ENCODE results near the gene POU2F1.

Gene POU2F1

DNA sequence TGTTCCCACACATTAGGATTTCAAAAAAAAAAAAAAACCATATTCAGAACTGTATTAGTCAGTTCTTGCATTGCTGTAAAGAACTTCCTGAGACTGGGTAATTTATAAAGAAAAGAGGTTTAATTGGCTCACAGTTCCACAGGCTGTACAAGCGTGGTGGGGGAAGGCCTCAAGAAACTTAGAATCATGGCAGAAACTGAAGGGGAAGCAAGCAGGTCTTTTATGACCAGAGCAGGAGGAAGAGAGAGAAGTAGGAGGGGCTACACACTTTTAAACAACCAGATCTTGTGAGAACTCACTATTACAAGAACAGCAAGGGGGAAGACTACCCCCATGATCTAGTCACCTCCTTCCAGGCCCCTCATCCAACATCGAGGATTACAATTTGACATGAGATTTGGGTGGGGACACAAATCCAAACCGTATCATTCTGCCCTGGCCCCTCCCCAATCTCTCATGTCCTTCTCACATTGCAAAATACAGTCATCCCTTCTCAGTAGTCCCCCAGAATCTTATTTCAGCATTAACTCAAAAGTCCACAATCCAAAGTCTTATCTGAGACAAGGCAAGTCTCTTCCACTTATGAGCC, 51.8 kb downstream of the POU2F1 start:
- DNase-seq = no peak

DNA sequence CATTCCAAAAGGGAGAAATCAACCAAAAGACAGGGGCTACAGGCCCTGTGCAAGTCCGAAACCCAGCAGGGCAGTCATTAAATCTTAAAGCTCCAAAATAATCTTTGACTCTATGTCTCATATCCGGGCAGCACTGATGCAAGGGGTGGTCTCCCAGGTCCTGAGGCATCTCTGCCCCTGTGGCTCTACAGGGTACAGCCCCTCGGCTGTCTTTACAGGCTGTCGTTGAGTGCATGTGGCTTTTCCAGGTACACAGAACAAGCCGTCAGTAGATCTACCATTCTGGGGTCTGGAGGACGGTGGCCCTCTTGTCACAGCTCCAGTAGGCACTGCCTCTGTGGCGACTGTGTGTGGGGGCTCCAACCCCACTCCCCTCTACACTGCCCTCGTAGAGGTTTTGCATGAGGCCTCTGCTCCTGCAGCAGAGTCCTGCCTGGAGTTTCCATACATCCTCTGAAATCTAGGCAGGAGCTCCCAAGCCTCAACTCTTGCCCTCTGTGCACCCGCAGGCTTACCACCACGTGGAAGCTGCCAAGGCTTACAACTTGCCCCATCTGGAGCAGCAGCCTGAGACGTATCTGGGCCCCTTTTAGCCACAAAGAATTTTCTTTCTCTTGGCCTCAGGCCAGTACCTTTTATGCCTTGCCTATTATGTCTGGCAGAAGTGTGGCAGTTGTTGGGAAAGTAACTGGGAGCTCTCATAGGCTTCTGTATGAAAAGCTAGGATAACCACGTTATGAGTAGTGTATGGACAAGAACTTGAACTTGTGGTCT, 52.5 kb downstream of the POU2F1 start:
- no peak for DNase-seq

DNA sequence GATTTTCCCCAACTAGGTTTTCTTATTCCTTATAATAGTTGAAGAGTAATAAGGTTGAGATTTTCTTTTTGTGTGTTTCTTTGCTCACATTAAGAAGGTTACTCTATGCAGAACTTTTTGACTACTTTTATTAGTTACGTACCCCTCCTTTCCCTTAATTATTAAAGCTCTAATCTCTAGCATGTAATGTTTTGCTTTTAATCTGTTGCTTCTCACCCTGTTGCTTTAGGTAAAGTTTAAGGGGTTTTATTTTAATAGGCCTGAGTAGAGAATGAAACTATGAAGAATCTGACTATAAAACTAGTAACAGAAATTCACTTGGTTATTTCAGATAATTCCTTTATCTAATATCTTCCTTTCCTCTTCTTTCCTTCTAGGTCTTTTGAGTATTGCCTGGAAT, 53.4 kb downstream of the POU2F1 start:
- no peak for DNase-seq

DNA sequence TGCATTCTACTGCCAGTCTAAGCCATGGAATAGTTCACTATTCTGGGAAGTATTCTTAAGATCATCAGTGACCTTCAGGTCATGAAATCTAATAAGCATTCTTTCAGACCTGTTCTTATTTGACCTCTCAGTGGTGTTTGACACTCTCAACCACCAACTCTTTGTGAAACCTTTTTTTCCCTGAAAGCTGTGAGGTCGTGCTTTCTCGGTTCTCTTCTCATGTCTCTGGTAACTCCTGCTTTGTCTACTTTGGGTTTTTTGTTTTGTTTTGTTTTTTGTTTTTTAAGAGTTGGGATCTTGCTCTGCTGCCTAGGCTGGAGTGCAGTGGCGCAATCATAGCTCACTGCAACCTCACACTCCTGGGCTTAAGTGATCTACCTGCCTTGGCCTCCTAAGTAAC, 56.3 kb downstream of the POU2F1 start:
- no peak for DNase-seq

DNA sequence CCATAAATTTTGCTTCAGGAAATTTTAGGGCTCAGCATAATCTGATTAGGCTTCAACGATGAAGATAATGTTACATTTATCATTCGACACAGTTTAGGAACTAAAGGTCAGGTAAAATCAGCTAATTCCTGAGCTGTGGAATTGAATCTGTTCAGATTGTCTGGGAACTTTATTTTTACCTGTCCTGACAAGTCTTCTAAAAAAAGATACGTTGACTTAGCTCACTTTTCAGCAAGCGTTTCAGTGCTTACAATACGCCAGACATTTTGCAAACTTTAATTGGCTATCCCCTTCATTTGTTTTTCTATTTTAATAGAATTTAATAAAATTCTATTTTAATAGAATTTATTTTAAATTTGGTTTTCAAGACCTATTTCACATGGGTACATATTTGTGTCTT, 57.8 kb downstream of the POU2F1 start:
- no peak for DNase-seq

DNA sequence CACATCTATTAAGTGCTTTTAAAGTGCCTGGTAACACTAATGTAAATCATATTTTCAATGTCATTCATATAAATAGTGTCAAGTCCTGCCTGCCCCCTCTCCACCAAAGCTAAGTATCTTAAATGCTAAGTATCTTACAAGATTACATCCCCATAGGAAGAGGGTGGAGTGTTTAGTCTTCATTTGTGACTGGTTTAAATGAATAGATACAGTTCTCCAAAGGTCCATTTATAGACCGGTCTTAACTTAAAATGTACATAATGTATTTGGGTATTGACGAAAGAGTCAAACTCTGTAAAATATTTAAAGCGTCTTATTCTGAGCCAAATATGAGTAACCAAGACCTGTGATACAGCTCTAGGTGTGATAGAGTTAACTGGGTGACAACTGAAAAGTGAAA, 60.2 kb downstream of the POU2F1 start:
- no peak for DNase-seq

DNA sequence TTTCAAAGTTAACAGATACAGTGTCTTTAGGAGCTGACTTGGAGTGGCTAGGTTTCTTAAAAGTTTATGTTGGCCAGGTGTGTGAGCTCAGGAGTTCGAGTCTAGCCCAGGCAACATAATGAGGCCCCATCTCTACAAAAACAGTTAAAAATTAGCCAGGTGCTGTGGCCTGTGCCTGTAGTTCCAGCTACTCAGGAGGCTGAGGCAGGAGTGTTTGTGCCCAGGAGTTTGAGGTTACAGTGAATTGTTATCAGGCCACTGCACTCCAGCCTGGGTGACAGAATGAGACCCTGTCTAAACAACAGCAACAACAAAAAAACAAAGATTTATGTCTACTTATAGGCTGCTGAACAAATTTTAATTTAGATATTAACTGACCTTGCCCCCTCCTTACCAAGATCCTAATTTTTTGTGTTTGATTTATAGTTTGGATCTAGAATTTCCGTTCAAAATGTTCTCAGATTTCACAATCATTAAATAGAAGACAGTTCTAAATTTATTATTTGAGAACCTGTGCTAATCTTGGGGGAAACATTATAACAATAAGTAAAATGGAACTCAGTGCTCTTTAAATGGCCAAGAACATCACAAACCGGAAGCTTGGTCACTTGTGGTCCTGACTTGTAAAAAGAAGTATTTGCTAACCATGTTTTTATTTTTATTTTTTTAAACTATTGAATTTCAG, 67.8 kb downstream of the POU2F1 start:
- no peak for DNase-seq

DNA sequence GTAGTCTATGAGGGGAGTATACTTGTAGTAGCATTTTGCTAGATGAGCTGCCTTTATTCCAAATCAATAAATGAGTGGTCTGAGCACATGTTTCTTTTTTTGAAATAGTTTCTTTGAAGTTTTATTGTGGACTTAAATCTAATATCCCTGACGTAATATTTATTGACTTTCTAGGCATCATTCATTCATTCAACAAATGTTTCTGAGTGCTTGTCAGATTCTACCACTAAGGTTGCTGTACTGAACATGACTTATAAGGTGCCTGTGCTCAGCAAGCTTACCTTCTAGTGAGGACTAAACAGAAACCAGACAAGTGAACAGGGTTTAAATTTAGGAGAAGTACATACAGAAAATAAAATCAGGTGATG, 68.4 kb downstream of the POU2F1 start:
- DNase-seq = no peak

DNA sequence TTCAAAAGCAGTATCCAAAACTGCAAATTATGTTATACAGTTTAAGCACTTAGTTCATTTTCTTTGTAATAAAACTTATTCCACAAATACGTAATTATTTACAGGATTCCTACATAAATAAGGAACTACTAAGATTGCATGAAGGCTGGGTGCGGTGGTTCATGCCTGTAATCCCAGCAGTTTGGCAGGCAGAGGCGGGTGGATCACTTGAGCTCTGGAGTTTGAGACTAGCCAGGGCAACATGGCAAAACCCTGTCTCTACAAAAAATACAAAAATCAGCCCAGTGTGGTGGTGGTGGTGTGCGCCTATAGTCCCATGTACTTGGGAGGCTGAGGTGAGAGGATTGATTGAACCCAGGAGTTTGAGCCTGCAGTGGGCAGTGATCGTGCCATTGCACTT, 69.3 kb downstream of the POU2F1 start:
- no peak for DNase-seq

DNA sequence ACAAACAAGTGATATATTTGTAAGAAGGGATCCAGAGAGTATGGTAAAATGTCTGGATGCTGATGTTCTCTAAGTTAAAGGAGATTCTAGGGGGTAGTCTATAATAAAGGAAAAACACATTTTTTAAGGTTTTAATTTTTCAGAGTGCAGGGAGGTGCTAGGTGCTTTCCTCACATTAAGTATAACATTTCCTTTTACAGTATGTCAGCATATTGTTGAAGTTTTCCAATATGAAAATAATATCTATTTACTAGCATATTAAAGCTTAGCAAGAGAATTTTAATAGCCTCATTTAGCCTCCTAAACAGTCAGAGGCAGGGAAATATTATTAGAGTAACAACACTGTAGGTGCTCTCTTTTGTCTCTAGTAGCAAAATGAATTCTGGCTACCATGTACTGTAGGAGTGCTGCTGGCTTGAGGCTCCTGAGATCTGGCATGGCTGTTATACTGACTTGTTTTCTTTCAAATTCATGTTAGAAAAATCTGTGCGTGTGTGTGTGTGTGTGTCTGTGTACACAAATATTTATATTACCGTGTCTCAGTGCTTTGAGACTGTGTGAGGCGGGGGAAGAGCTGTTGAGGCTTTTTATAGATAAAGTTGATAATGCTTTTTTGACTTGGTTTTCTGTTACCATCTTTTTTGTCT, 71.0 kb downstream of the POU2F1 start:
- peak in 1 of 14 donors; percentile 62 for DNase-seq

DNA sequence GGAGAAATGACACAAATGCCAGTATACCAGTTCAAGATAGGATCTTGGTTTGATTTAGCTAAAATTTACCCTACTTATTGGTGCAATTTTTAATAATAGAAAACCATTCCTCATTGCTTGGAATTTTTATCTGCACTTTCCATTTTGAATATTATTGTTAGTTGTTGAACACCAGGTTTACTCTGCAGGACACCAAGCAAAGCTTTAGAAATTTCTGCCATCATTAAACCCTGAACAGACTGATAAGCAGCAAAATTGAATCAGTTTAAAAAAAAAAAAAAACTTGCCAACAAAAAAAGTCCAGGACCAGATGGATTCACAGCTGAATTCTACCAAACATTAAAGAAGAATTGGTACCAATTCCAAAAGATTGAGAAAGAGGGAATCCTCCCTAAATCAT, 71.5 kb downstream of the POU2F1 start:
- DNase-seq = peak in 1 of 14 donors; percentile 62

DNA sequence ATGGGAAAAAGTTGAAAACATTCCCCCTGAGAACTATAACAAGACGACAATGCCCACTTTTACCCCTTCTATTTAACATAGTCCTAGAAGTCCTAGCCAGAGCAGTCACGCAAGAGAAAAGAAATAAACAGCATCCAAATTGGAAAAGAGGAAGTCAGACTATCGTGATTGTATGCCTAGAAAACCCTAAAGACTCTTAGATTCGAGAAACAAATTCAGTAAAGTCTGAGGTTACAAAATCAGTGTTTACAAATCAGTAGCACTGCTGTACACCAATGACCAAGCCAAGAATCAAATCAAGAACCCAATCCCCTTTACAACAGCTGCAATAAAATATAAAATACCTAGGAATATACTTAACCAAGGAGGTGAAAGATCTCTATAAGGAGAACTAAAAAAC, 72.4 kb downstream of the POU2F1 start:
- no peak for DNase-seq

DNA sequence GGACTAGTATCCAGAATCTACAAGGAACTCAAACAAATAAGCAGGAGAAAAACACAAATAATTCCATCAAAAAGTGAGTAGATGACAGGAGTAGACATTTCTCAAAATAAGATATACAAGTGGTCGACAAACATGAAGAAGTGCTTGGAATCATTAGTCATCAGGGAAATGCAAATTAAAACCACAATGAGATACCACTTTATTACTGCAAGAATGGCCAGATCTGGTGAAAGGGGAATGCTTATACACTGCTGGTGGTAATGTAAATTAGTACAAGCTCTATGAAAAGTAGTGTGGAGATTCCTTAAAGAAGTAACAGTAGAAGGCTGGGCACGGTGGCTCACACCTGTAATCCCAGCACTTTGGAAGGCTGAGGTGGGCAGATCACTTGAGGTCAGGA, 73.8 kb downstream of the POU2F1 start:
- no peak for DNase-seq

DNA sequence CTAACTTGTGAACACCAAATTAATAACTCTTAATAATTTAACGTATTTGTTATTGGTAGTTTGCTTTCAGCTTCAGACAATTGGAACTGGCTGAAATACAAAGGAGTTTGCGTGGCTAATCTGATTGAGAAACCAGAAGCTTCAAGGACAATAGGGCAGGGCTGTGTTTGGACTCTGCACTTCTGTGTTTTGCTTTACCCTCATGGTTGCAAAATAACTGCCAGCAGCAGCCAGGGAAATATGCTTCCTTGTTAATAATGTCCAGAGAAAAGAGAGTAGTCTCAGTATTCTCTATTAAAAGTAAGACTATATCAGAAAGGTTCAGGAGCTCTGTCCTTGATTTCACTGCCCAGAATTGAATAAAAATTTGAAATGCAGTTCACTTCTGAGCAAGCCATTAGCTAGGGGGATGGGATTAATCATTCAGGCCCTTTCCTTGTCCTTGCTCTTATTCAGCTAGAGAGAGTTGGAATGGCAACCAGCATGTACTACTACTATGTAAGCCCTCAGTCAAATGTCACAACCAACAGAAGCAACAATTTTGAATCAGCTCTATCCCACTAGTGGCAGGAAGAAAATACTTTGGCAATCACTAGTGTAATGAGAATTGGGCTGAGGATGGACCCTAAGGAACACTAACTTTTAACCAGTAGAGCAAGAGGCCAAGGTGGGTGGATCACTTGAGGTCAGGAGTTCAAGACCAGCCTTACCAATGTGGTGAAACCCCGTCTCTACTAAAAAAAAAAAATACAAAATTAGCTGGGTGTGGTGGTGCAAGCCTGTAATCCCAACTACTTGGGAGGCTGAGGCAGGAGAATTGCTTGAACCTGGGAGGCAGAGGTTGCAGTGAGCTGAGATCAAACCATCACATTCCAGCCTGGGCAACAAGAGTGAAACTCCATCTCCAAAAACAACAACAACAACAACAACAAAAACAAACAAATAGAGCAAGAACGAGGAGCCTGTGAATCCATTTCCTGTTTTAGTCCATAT, 76.8 kb downstream of the POU2F1 start:
- DNase-seq = no peak

DNA sequence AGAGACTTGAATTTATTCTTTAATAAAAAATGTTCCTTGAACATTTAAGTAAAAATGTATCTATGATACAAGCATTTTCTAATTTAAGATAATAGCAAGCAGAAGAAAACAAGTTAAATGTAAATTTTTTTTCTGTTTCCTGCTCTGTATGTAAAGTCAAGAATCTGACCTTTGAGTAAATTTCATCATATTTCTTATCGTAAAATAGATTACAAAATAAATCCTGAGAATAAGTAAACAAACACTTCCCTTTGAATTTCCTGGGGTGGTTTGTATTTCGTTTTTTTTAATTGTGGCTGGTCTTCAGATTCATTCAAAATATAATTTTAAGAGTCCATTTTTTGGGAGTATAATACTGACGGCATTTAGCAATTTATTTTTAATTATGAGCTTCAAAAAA, 77.6 kb downstream of the POU2F1 start:
- DNase-seq = no peak

DNA sequence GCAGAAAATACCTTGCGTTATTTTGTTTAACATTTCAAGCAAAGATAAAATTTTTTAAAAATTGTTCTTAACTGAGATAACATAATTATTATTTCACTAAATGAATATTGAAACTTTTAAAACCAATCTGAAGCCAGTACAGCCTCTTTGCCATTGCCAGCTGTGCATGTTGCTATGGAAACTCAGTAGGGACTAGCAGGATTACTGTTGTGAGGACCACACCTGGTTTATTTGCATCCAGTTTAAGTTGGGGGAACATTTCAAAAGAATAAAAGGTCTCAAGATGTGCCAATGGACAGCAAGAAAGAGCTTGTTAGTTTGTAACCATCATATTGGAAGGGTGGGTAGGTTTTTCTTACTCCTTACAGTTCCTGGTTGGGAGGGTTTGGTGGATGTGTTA, 80.7 kb downstream of the POU2F1 start:
- DNase-seq = no peak

DNA sequence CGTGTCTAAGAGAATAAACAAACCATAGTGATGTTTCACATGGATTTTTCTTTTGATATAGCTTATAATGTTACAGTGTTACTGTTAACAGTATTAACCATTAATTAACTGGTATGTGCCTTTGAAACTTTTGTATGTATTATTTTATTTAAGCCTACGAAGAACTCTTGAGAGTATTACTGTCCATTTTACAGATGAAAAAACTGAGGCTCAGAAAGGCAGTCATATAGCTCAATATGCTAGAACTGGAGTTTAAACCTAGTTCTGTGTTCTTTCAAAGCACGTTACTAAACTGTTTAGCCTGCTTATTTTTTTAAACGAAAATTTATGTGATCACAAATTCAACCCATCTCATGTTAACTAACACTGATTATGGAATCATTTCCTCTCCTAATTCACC, 83.5 kb downstream of the POU2F1 start:
- DNase-seq = no peak

DNA sequence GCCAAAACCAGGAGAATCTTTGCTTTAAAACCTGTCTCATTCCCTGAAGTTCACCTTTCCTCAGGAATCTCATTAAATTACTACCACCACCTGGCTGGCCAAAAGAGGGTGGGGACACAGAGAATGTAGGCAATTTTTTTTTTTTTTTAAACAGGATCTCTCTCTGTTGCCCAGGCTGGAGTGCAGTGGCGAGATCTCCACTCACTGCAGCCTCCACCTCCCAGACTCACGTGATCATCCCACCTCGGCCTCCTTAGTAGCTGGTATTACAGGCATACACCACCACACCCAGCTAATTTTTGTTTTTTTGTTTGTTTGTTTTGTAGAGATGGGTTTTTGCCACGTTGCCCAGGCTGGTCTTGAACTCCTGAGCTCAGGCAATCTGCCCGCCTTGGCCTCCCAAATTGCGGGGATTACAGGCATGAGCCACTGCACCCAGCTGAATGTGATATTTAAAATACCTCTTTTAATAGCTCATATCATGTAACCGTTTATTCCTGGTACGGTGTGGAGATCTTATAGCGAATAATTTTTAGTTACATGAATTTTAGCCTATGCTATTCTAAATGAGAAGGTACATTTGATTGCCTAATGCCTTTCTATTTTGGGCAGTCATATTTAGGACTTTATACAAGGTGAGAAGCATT, 84.5 kb downstream of the POU2F1 start:
- no peak for DNase-seq

DNA sequence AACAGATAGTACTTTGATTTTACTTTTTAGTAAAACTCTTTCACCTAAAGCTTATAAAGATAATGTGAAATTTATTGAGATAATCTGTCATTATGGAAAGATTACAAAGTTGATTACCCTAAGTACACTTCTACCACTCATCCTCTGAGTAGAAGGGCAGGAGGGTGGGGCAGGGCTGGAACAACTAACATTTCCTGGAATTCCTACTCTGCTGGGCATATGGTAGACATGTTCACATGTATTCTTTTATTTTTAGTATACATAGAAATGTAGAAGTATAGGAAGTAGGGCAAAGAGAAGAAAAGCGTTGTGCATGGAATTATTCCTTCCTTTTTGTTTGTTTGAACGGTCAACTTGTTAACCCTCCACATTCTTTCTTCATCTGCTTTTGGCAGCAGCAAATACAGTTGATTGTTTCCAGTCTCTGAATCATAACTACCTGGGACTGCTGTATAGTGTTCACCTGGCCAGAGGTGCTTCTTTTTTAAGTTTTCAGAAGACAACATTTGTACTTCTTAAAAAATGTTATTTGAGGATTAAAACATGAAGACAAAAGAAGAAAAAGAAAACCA, 85.1 kb downstream of the POU2F1 start:
- no peak for DNase-seq

DNA sequence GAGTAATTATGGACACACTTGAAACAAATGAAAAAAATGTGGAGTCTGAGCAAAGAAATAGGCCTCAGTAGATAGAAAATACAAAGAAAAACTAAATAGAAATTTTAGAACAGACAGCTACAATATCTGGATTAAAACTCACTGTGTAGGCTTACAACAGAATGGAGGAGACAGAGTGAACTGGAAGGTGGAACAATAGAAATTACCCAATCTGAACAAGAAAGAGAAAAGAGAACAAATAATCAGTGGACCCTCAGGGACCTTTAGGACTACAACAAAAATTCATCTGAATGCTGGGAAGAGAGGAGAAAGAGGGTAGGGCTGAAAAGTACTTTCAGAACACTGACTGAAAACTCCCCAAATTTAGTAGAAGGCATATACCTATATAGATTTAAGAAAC, 90.0 kb downstream of the POU2F1 start:
- DNase-seq = no peak

DNA sequence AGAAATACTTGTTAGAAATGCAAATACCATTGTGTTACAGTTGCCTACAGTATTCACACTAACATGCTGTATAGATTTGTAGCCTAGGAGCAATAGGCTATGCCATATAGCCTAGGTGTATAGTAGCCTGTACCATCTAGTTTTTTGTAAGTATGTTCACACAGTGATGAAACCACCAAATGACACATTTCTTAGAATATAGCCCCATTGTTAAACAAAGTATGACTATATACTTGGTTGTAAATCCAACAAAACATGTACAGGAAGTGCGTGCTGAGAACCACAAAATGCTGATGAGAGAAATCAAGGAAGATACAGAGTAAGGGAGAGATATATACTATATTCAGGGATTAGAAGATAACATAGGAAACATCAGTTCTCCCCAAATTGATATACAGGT, 92.2 kb downstream of the POU2F1 start:
- no peak for DNase-seq
